SU-DHL-6 (cell line): ENCODE data around the gene UMODL1.

ENCODE experiments used
- H2AFZ ChIP-seq: fragments of 200-600 bp; sonication (generic); 2 replicates; pipeline ENCODE4 v1.6.1; 2014; ENCODE audit warnings: low read depth, mild to moderate bottlenecking, moderate library complexity, mixed read lengths, antibody characterized with exemption, low read length; ENCODE audit not compliant: severe bottlenecking
- H3F3A ChIP-seq: fragments of 200-600 bp; shearing (Covaris generic); 2 replicates; pipeline ENCODE4 v1.6.0; 2016; ENCODE audit warnings: antibody characterized with exemption, mild to moderate bottlenecking; ENCODE audit not compliant: insufficient read depth
- H3K27ac ChIP-seq: fragments of 200-600 bp; sonication (generic); 2 replicates; pipeline ENCODE4 v1.5.1; 2016; ENCODE audit warnings: low read depth, mild to moderate bottlenecking, low read length, moderate library complexity, mixed read lengths
- H3K27me3 ChIP-seq: fragments of 200-600 bp; sonication (generic), shearing (Covaris generic); 2 replicates; pipeline ENCODE4 v1.6.0; 2014; ENCODE audit warnings: mild to moderate bottlenecking, low read length
- H3K36me3 ChIP-seq: fragments of 200-600 bp; sonication (generic); 2 replicates; pipeline ENCODE4 v1.6.1; 2014; ENCODE audit warnings: mild to moderate bottlenecking, low read length, mixed read lengths
- H3K4me2 ChIP-seq: fragments of 300-600, 200-600 bp; shearing (Covaris generic), sonication (generic); 2 replicates; pipeline ENCODE4 v1.6.0; 2014; ENCODE audit warnings: low read length, low read depth, mild to moderate bottlenecking; ENCODE audit not compliant: poor library complexity, severe bottlenecking
- H3K4me3 ChIP-seq: fragments of 200-600 bp; sonication (generic); 2 replicates; pipeline ENCODE4 v1.5.1; 2014; ENCODE audit warnings: antibody characterized with exemption, low read length, mild to moderate bottlenecking, mixed read lengths; ENCODE audit not compliant: insufficient read depth, poor library complexity, severe bottlenecking
- H3K79me2 ChIP-seq: fragments of 200-600 bp; sonication (generic); 2 replicates; pipeline ENCODE4 v1.6.1; 2014; ENCODE audit warnings: mild to moderate bottlenecking, low read length, moderate library complexity; ENCODE audit not compliant: insufficient read depth
- H3K9ac ChIP-seq: fragments of 200-600 bp; sonication (generic); 2 replicates; pipeline ENCODE4 v1.7.0; 2014; ENCODE audit warnings: mild to moderate bottlenecking, low read length
- H3K9me2 ChIP-seq: fragments of 200-600 bp; sonication (generic); replicated peaks from 2 replicates; pipeline ENCODE4 v1.6.1; 2014; ENCODE audit warnings: low read length; ENCODE audit not compliant: insufficient read depth
- H3K9me3 ChIP-seq: fragments of 200-600 bp; sonication (generic); 2 replicates; pipeline ENCODE4 v1.6.1; 2014; ENCODE audit warnings: low read length, mixed read lengths; ENCODE audit not compliant: insufficient read depth
- H4K20me1 ChIP-seq: fragments of 200-600 bp; sonication (generic); 2 replicates; pipeline ENCODE4 v1.6.1; 2014; ENCODE audit warnings: low read depth, mild to moderate bottlenecking, antibody characterized with exemption, low read length, moderate library complexity, mixed read lengths
- CTCF ChIP-seq: fragments of 200-600 bp; sonication (generic); IDR thresholded peaks from one replicate; pipeline ENCODE4 v1.5.1; 2017; ENCODE audit warnings: antibody characterized with exemption, mild to moderate bottlenecking, low read length, moderate library complexity; ENCODE audit not compliant: insufficient read depth, poor library complexity, severe bottlenecking
- EZH2phosphoT487 ChIP-seq: fragments of 200-600 bp; sonication (generic), shearing (Covaris generic); conservative IDR thresholded peaks from 2 replicates; pipeline ENCODE4 v1.6.1; 2018; ENCODE audit warnings: mild to moderate bottlenecking, antibody characterized with exemption, low read length, moderate library complexity, mixed read lengths

The UMODL1 gene

GRCh38 chr21:42161401-42161955, 90.4 kb downstream of the UMODL1 start:
- H3K36me3 ChIP-seq: no peaks in the 10 kb centered on the region
- no peaks in the 10 kb centered on the region for H3K79me2 ChIP-seq
- no peaks in the 10 kb centered on the region for H3K9me2 ChIP-seq
- no peak overlapping the region for H3K4me2 ChIP-seq
- TF ChIP-seq CTCF (no peak), EZH2phosphoT487 (no peak)
- H3K27me3 ChIP-seq: no peaks in the 10 kb centered on the region
- H2AFZ ChIP-seq: no peak overlapping the region
- H3F3A ChIP-seq: no peaks in the 10 kb centered on the region
- no peak overlapping the region for H3K27ac ChIP-seq
- no peak overlapping the region for H3K9ac ChIP-seq
- H3K4me3 ChIP-seq: no peak overlapping the region
- no peaks in the 10 kb centered on the region for H3K9me3 ChIP-seq
- H4K20me1 ChIP-seq: no peaks in the 10 kb centered on the region

- H3K9me2 ChIP-seq: no peaks in the 10 kb centered on the region
- H3K4me3 ChIP-seq: no peak overlapping the region
- H3K4me2 ChIP-seq: no peak overlapping the region
- H3K27ac ChIP-seq: no peak overlapping the region
- no peaks in the 10 kb centered on the region for H3K79me2 ChIP-seq
- no peaks in the 10 kb centered on the region for H4K20me1 ChIP-seq
- no peaks in the 10 kb centered on the region for H3K36me3 ChIP-seq
- no peaks in the 10 kb centered on the region for H3F3A ChIP-seq
- no peaks in the 10 kb centered on the region for H3K27me3 ChIP-seq
- H3K9me3 ChIP-seq: no peaks in the 10 kb centered on the region
- TF ChIP-seq EZH2phosphoT487 (no peak), CTCF (no peak)
- no peak overlapping the region for H2AFZ ChIP-seq
- no peak overlapping the region for H3K9ac ChIP-seq
These were observed 91.0 kb downstream of the UMODL1 start for GRCh38 chr21:42161956-42162681.

- Histone ChIP-seq H3F3A (no peaks in the 10 kb centered on the region), H2AFZ (no peak overlapping the region), H3K9me3 (no peaks in the 10 kb centered on the region), H3K36me3 (no peaks in the 10 kb centered on the region), H3K27ac (no peak overlapping the region), H3K27me3 (no peaks in the 10 kb centered on the region), H3K4me2 (no peak overlapping the region), H3K4me3 (no peak overlapping the region), H3K79me2 (no peaks in the 10 kb centered on the region), H3K9me2 (no peaks in the 10 kb centered on the region), H3K9ac (no peak overlapping the region), H4K20me1 (no peaks in the 10 kb centered on the region)
- TF ChIP-seq CTCF: no peak
- no peak for TF ChIP-seq EZH2phosphoT487
These were observed 91.9 kb downstream of the UMODL1 start for GRCh38 chr21:42162831-42163510.
